SK-N-SH (cell line): ENCODE results near the gene GRWD1.

Experiments
- CHD2 ChIP-seq: fragments of 150-350 bp; IDR thresholded peaks from 2 replicates; pipeline ENCODE4 v1.6.1; 2018; ENCODE audit warnings: low read length; ENCODE audit not compliant: partially characterized antibody
- CTCF ChIP-seq: fragments of 200-600 bp; sonication (generic); IDR thresholded peaks from 2 replicates; pipeline ENCODE4 v1.6.1; 2017; ENCODE audit warnings: antibody characterized with exemption, mild to moderate bottlenecking, moderate library complexity
- EP300 ChIP-seq, 2 experiments: IDR thresholded peaks; 2 replicates each; pipeline versions ENCODE4 v1.4.0 to v1.6.1; 2012; ENCODE audit warnings: borderline replicate concordance in 1 of 2, low read depth in 1 of 2, low read length in 1 of 2
- FOXJ3 ChIP-seq: sonication (generic); formaldehyde crosslinking; IDR thresholded peaks from 2 replicates; pipeline ENCODE4 v1.5.1; 2020; ENCODE audit warnings: mild to moderate bottlenecking, missing genetic modification reagents
- MAX ChIP-seq: IDR thresholded peaks from 2 replicates; pipeline ENCODE4 v1.4.0; 2012; ENCODE audit warnings: low read depth
- POLR2AphosphoS5 ChIP-seq: IDR thresholded peaks from 2 replicates; pipeline ENCODE4 v1.6.1; 2012; ENCODE audit warnings: low read depth, low read length
- REST ChIP-seq: IDR thresholded peaks from 2 replicates; pipeline ENCODE4 v1.6.1; 2012; ENCODE audit warnings: mild to moderate bottlenecking, low read depth, low read length, moderate library complexity
- RFX5 ChIP-seq: IDR thresholded peaks from 2 replicates; pipeline ENCODE4 v1.6.1; 2012; ENCODE audit warnings: mild to moderate bottlenecking, improper control_type of control experiment, low read length
- RXRA ChIP-seq: IDR thresholded peaks from 2 replicates; pipeline ENCODE4 v1.4.0; 2012; ENCODE audit warnings: low read depth, mild to moderate bottlenecking, borderline replicate concordance
- TAF1 ChIP-seq: IDR thresholded peaks from 2 replicates; pipeline ENCODE4 v1.6.1; 2012; ENCODE audit warnings: low read depth, mild to moderate bottlenecking, low read length, moderate library complexity, borderline replicate concordance
- TCF12 ChIP-seq: IDR thresholded peaks from 2 replicates; pipeline ENCODE4 v1.4.0; 2012
- USF1 ChIP-seq: IDR thresholded peaks from 2 replicates; pipeline ENCODE4 v1.4.0; 2012; ENCODE audit warnings: low read depth, borderline replicate concordance
- USF2 ChIP-seq: fragments of 150-350 bp; IDR thresholded peaks from 2 replicates; pipeline ENCODE4 v1.6.1; 2017; ENCODE audit warnings: antibody characterized with exemption, low read length, low read depth, borderline replicate concordance
- YY1 ChIP-seq: IDR thresholded peaks from 2 replicates; pipeline ENCODE4 v1.4.0; 2012; ENCODE audit warnings: low read depth, mild to moderate bottlenecking

- TF ChIP-seq CTCF (no peak), RXRA (no peak), POLR2AphosphoS5 (no peak), USF2 (no peak), CHD2 (no peak), TCF12 (no peak), TAF1 (no peak), YY1 (no peak), FOXJ3 (CRISPR knock-in tag) (no peak), MAX (no peak), EP300 (IDR thresholded peaks at IDR 0.05; ENCODE audit: borderline replicate concordance in 1 of 2, low read depth in 1 of 2, low read length in 1 of 2) (no peak), REST (no peak), RFX5 (no peak), USF1 (no peak)
These were observed 1.5 kb upstream of the GRWD1 start for GRCh38 chr19:48444129-48444935.
